ENCODE measurements around the gene KAZN. TPM values are rescaled to one million over a fixed set of nuclear protein-coding genes. Genes with fewer than 3 reads are reported as not detected.

Gene KAZN
- polyA plus RNA-seq, 1 of the 3 experiments (the other 2 are of a cell fraction) = 6.8 TPM

DNA sequence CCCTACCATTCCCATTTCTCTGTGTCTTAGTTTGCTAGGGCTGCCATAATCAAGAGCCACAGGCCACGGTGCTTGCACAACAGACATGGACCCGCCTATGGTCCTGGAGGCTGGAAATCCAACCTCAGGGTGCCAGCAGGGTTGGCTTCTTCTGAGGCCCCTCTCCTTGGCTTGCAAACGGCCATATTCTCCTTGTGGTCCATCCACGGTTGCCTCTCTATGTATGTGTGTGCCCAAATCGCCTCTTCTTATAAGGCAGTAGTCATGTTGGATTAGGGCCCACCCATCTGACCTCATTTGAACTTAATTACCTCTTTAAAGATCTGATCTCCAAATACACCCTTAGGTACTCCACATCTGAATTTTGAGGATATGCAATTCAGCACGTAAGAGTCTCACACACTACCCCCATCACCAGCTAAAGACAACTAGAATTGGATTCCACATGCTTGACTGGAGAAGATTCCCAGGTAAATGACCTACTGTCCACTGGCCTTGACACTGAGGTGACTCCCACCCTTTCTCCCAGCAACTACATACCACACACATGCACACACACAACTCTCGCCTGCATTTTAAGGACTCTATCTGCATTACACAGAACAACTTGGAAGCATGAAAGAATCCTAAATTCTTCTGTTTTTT is 526.7 kb downstream of the KAZN start:
- H3K36me3 ChIP-seq (replicated peaks in 1 of 2; ENCODE audit: control insufficient read depth in 1 of 2, insufficient read depth in 2 of 2, low read length in 1 of 2) = no peaks in the 10 kb centered on the region
- no peaks in the 10 kb centered on the region; the same call in 1 of the 2 replicates for H3K27me3 ChIP-seq (ENCODE audit: insufficient read depth)
- H3K9ac ChIP-seq = no peak overlapping the region
- no peak for TF ChIP-seq MEF2A (IDR thresholded peaks at IDR 0.05; ENCODE audit: borderline replicate concordance, low read depth)
- no peak for TF ChIP-seq TCF12 (IDR thresholded peaks at IDR 0.05)
- no peak for TF ChIP-seq NRF1 (IDR thresholded peaks at IDR 0.05; ENCODE audit: low read depth, low read length)
- no peak for TF ChIP-seq GABPA (IDR thresholded peaks at IDR 0.05; ENCODE audit: low read depth)
- TF ChIP-seq RCOR1 (IDR thresholded peaks at IDR 0.05; ENCODE audit: low read length) = no peak
- TF ChIP-seq SIN3A (IDR thresholded peaks at IDR 0.05; ENCODE audit: borderline replicate concordance, low read depth, low read length) = no peak
- TF ChIP-seq GATA2 (CRISPR knock-in tag; IDR thresholded peaks at IDR 0.05) = no peak
- TF ChIP-seq EP300 (IDR thresholded peaks at IDR 0.05; ENCODE audit: borderline replicate concordance in 1 of 2, low read depth in 1 of 2, low read length in 1 of 2) = no peak
- TF ChIP-seq NFIC (IDR thresholded peaks at IDR 0.05; ENCODE audit: borderline replicate concordance) = no peak
- no peak for TF ChIP-seq RFX5 (IDR thresholded peaks at IDR 0.05; ENCODE audit: low read length)
- no peak for TF ChIP-seq ELF1 (IDR thresholded peaks at IDR 0.05)
- TF ChIP-seq TAF1 (IDR thresholded peaks at IDR 0.05; ENCODE audit: borderline replicate concordance, low read depth, low read length) = no peak
- TF ChIP-seq IRF3 (IDR thresholded peaks at IDR 0.05; ENCODE audit: low read depth, low read length) = no peak
- no peak for TF ChIP-seq USF1 (IDR thresholded peaks at IDR 0.05; ENCODE audit: borderline replicate concordance, low read depth)
- H3K4me3 ChIP-seq (ENCODE audit: low read depth in 2 of 2, low read length in 1 of 2) = no peak overlapping the region
- no peaks in the 10 kb centered on the region for H3K79me2 ChIP-seq (ENCODE audit: insufficient read depth)
- no peaks in the 10 kb centered on the region for H4K20me1 ChIP-seq (ENCODE audit: insufficient read depth)
- H3K9me2 ChIP-seq = no peaks in the 10 kb centered on the region
- H3K9me3 ChIP-seq = no peaks in the 10 kb centered on the region
- no peak overlapping the region for H2AFZ ChIP-seq (ENCODE audit: low read depth)
- DNase-seq = no peak
- no peak overlapping the region for H3K4me2 ChIP-seq
- ChIA-PET POLR2A (no interaction called here), CTCF (interaction anchor here (0.7 to 11.1 kb wide), 3 partner anchors 26 to 286 kb away, joined by 3 to 119 read pairs (median 88); partner anchors contain the start of gene TMEM51)
- 77% methylated on average over 7 of the region's 7 CpGs for WGBS (ENCODE audit: low lambda C conversion rate)
- no peaks in the 10 kb centered on the region for H3F3A ChIP-seq (replicated peaks; ENCODE audit: insufficient read depth)
- no peak overlapping the region for H3K27ac ChIP-seq (ENCODE audit: low read depth in 2 of 2, low read length in 1 of 2)
- H3K4me1 ChIP-seq (ENCODE audit: control insufficient read depth in 1 of 2, insufficient read depth in 2 of 2, low read depth in 1 of 2, low read length in 1 of 2) = peaks cover 0 to 5% of the 10 kb centered on the region in 2 experiments; a peak in 1 of 4 replicates

GRCh38 chr1:15128077-15128476 is 529.6 kb downstream of the KAZN start:
- ChIA-PET POLR2A (interaction anchor here (1.2 to 1.6 kb wide), 5 partner anchors 12 to 144 kb away, joined by 3 to 24 read pairs (median 5); partner anchors contain the start of gene TMEM51), CTCF (interaction anchor here (0.6 to 11.1 kb wide), 39 partner anchors 9 to 303 kb away, joined by 3 to 119 read pairs (median 5); partner anchors contain the start of genes FHAD1 and TMEM51)
- Histone ChIP-seq H2AFZ (ENCODE audit: low read depth) (no peak overlapping the region), H3K27ac (ENCODE audit: low read depth in 2 of 2, low read length in 1 of 2) (no peak overlapping the region), H3K27me3 (ENCODE audit: insufficient read depth) (no peaks in the 10 kb centered on the region), H3K9me2 (no peaks in the 10 kb centered on the region), H3K4me3 (ENCODE audit: low read depth in 2 of 2, low read length in 1 of 2) (no peak overlapping the region), H3K4me1 (ENCODE audit: control insufficient read depth in 1 of 2, insufficient read depth in 2 of 2, low read depth in 1 of 2, low read length in 1 of 2) (peaks cover 0 to 7% of the 10 kb centered on the region in 2 experiments; a peak in 1 of 4 replicates), H3F3A (replicated peaks; ENCODE audit: insufficient read depth) (no peaks in the 10 kb centered on the region), H3K9me3 (no peaks in the 10 kb centered on the region), H3K4me2 (no peak overlapping the region), H3K9ac (no peak overlapping the region), H3K36me3 (replicated peaks in 1 of 2; ENCODE audit: control insufficient read depth in 1 of 2, insufficient read depth in 2 of 2, low read length in 1 of 2) (no peaks in the 10 kb centered on the region), H3K79me2 (ENCODE audit: insufficient read depth) (no peaks in the 10 kb centered on the region), H4K20me1 (ENCODE audit: insufficient read depth) (no peaks in the 10 kb centered on the region)
- WGBS (ENCODE audit: low lambda C conversion rate) = 51% methylated on average over 6 of the region's 6 CpGs
- DNase-seq = no peak
- TF ChIP-seq USF2 (IDR thresholded peaks at IDR 0.05; ENCODE audit: borderline replicate concordance, low read depth, low read length) = no peak
